Measurements from ENCODE around the gene ADAMTS6.
"Not testable (repeated sequence)": the region's sequence is repeated elsewhere in the genome, so short reads cannot be mapped to it uniquely, and the experiment has no call there.

The ADAMTS6 gene

DNA sequence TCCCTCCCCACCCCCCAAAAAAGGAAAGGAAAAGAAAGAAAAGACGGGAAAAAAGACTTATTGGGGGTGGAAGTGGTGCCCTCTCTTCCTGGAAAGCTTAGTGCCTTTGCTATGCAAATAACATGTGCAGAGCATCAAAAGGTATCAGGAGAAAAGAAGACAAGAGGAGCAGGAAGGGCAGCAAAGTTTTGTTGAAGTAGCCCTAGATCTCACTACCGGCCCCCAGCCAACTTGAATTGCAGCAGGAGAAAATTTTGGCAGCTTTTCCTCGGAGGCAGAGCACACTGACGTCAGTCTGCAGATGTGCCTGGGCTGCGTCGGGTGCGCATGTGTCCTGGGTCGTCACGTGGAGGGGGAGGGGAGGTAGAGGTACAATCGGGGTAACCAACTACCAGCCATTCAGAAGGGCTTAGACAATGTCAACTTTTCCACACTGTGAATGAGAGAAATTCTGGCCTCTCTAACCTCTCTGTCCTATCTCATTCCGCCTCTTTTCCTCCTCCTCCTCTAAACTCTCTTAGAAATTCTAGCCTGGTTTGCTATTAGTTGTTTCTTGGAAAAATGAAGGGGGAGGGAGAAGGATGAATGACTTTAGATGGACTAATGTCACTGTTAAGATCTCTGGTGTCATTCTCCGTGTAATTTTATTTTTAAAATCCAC is at the start of gene ADAMTS6:
ADAMTS6 (minus strand) TSS at position 286 of the 661 bp plus-strand sequence. CDS start 8,247 bp downstream, outside the sequence.
- no peak for DNase-seq

DNA sequence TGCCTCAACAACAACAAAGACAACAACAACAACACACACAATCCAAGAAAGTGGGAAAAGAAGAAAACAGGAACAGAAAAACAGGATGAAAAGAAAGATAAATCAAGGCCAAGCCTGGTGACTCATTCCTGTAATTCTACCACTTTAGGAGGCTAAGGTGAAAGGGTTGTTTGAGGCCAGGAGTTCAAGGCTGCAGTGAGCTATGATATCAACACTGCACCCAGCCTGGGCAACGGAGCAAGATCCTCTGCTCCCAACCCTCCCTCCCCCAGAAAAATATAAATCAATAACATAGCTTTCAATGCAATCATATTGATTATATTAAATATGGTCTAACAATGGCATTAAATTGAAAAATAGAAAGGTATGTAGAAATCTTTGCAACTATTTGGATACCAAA is 49.2 kb upstream of the ADAMTS6 start:
- no peak for DNase-seq

GRCh38 chr5:65525726-65526125 is 44.0 kb upstream of the ADAMTS6 start:
- no peak for DNase-seq

DNA sequence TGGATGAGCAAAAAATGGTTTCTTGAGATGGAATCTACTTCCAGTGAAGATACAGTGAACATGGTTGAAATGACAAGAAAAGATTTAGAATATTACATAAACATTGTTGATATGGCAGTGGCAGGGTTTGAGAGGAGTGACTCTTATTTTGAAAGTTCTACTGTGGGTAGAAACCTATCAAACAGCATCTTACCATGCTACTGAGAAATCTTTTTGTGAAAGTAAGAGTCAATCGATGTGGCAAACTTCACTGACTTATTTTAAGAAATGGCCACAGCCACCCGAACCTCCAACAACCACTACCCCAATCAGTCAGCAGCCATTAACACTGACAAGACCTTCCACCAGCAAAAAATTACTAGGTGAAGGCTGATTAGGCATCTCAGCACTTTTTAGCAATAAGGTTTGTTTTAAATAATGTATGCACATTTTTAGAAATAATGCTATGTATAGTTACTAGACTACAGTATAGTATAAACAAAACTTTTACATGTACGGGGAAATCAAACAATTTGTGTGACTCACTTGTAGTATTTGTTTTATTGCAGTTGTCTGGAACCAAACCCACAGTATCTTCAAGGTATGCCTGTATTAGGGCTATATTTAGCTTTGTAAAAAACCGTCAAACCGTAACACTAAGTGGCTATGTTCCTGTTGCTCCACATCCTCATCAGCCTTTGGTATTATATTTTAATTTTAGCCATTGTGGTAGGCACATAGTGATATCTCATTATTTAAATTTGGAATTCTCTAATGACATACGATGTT is 30.6 kb upstream of the ADAMTS6 start:
- DNase-seq, result no peak

GRCh38 chr5:65508978-65509377 is 27.3 kb upstream of the ADAMTS6 start:
- DNase-seq, result no peak

DNA sequence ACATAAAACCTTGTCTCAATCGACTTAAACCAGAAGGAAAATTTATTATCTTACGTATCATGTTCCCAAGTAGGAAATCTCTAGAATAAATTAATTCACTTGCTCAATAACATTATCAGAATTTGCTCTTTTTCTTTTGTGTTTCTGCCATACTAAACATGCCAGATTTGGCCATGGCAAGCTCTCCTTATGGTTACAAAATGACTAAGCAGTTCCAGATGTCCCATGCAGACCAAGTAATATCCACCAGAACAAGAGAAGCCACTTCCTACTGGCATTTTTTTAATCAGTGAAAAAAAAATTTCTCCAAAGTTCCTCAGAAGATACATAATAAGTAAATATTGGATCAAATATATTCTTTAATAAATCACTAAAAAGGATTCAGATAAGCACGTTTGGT is 25.2 kb upstream of the ADAMTS6 start:
- no peak for DNase-seq

GRCh38 chr5:65489119-65489518 is 7.4 kb upstream of the ADAMTS6 start:
- DNase-seq, result no peak

GRCh38 chr5:65488038-65488687 is 6.4 kb upstream of the ADAMTS6 start:
- not testable (repeated sequence) for DNase-seq

GRCh38 chr5:65486803-65487202 is 5.1 kb upstream of the ADAMTS6 start:
- DNase-seq, result not testable (repeated sequence)

GRCh38 chr5:65485405-65485804 is 3.7 kb upstream of the ADAMTS6 start:
- DNase-seq, result no peak

DNA sequence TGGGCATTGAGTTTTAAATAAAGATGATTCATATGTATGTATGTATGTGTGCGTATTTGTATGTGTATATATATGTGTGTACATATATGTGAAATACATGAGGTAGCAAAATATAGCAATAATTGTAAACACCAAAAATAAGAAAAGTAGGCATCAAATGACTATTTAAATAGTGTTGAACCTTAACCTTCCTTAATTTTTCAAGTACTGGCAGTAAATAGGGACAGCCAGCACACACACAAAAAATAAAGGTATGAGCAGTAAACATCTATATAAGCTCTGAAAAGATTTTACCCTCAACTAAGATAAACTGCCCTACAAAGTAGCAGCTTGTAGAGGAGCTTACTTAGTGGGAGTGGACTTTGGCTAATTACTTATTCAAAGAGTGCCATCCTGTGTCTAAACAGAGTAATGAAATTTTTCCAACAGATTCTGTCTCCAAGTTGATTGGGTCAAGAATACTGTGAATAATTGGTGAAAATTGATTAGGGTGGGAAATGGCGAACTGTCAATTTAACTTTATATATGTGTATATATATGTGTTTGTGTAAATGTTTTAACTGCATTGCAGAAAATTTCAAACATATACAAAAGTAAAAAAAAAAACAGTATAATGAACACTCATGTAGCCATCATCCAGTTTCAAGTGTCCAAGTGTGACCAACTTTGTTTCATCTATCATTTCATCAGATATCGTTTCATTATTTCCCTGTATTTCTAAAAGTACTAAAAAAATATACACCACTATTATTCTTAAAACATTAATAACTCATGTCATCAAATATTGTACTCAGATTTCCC is 2.0 kb upstream of the ADAMTS6 start:
- DNase-seq, result no peak

DNA sequence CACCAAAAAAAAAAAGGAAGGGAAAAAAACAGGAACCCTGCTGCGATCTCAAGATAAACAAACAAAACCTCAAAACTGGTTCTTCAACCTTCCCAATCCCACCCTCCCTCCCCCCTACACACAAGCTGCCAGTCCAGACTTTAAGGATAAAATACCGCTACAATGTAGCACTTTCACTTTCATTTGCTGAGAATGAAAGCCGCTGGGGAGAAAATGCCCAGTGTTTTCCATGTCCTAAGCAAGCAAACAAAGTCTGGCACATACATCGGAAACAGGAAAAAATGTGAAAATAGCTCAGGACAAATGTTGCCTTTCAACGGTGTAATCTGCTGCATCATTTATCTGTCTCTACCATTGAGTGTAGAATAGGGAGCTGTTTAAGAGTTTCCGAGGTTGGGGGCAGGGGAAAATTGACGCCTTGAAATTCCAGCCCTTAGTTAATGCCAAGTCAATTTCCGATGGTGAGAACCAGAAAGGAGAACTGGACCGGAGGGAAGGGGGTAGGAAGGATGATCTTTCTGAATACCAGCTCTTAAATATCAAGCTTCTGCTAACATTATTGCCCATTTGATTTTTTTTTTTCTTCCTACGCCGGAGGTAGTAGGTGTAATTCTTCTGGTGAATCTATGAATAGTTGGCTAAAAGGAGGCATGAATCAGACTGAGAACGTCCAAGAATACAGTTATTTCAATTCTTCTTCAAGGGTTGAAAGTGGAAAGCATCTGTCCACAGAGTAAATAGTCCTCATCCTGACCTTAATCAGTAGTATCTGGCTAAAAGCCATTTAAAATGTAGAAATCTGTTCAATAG is 1.2 kb upstream of the ADAMTS6 start:
- DNase-seq, result no peak

DNA sequence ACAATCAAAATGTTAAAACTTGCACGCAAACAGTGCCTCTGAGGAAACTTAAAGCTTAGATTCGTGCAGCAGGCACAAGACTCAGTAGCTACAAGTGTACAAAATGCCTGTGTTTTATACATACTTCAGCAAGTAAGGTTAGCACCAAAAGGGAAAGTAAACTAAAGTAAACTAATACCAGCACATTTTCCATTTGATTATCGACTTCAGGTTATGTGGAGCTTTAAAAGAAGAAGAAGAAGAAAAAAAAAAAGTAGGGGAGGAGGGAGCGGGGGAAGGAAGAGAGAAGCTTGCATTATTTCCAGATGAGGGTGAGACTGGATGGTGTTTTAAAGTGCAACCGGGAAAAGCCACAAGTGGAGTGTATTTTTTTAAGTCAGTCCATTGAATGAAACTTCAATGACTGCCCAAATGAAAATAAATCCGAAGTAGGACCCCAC is 596 bp upstream of the ADAMTS6 start:
- DNase-seq, result no peak

DNA sequence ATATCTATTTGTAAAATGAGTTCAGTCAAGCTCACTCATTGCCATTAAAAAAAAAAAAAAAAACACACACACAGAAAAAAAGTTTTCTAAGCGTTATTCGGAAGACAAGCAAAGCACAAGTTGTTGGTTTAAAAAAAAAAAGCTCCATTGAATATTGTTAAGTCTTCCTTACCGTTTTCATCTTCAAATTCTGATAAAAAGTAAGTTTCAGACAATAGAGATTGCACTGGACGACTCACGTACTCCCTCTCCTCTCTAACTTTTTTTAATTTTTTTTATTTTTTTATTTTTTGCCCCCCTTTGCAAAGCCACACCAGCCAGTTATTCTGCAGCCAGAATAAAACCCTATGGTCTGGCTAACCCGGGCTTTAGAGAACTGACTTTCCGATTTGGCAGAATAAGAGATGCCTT is 544 bp downstream of the ADAMTS6 start:
- DNase-seq, result no peak

DNA sequence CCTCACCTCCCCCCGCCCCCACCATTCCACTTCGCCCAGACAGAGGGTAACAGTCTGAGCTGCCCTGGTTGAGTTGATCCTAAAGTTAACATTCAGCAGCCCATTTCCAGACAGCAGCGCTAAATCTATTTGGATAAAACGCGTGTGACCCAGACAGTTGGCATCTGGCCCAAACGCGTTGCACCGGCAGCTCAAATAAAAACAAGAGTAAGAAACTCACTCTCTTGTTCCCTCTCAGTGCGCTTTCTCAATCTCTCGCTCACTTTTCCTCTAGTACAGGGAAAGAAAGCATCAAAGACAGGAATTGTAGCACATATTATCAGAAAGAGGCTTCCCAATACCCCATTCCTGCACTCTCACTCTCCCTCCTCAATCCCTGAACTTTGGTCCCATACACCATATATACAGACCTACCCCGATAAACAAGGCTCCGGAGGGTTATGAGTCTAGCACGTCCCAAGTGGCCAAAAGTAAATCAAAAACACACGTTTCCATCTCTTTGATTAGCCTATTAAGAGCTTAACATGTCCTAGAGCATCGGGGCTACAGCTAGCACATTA is 1.3 kb downstream of the ADAMTS6 start:
- DNase-seq, result no peak

DNA sequence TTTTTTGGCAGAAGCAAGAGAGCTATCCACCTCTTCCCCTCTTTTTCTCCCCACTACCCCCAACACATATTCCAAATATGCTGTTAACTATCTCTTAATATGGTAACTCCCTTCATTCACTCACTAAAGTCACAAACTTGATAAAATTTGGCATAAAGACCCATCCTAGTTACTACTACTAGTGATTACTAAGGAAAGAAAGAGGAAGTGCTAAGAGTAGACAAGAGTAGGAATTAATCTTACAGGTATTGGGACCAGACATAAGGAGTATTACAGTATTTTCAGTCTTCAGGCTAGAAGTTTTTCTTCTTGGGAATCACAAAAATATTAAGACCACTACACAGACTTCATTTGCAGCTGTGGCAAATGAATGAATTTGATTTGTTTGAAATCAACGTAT is 2.2 kb downstream of the ADAMTS6 start:
- no peak for DNase-seq

- no peak for DNase-seq
These were observed 3.4 kb downstream of the ADAMTS6 start for GRCh38 chr5:65478336-65478735.

- no peak for DNase-seq
These were observed 5.8 kb downstream of the ADAMTS6 start for GRCh38 chr5:65475895-65476294.

DNA sequence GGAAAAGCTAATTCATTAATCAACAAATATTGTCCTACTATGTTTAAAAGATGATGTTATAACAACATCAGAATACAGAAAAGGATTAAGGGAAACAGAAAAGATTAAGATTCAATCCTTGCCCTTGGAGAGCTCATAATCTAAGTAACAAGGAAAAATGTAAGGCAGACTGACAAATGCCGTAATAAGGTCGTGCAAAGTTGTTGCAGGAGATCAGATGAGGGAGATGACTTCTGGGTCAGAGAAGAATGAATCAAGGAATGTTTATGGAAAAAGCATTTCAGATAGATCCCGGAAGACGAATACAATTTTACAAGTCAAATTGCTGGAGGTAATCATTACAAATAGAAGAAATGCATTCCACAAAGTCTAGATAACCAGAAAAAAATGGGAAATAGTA is 6.4 kb downstream of the ADAMTS6 start:
- no peak for DNase-seq

DNA sequence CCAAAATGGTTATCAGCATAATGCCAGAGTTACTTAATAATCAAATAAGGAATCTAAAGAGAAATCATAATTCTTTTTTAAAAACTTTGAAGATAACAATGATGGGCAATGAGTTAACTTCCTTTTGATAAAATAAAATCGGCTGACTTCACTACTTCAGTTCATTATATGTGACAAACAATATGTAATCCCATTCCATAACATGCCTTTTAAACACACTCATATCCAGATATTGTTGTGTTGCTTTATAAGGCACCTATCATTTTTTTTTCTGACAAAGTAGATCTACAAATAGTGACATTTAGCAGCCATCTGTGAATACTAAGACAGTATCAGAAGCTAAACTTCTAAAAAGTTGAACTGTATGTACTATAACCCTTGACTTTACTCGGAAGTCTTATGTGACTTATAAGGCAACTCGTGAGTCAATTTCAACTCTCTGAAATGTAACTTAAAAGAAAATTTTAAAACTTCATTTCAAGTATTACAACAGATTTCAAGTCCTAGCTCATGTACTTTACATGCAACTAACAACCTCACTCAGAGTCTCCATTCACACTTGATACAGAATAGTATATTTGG is 7.5 kb downstream of the ADAMTS6 start:
- no peak for DNase-seq

GRCh38 chr5:65468633-65469032 is 13.1 kb downstream of the ADAMTS6 start:
- DNase-seq, result no peak
